DMS153 treated with DMSO at 0.1 percent for 48 hours (cell line): Measurements from ENCODE around the gene OR8G5.
"Not testable (repeated sequence)": the region's sequence is repeated elsewhere in the genome, so short reads cannot be mapped to it uniquely, and the experiment has no call there.

Source experiments
- DNase-seq: peaks from one replicate; lab custom pipeline; 2025; ENCODE audit not compliant: unreplicated experiment; lab: John Stamatoyannopoulos, UW

The OR8G5 gene

GRCh38 chr11:124256076-124256475 is at the start of gene OR8G5:
OR8G5 (plus strand) TSS chr11:124256376; CDS start chr11:124264932, 8,556 bp downstream.
- no peak for DNase-seq

DNA sequence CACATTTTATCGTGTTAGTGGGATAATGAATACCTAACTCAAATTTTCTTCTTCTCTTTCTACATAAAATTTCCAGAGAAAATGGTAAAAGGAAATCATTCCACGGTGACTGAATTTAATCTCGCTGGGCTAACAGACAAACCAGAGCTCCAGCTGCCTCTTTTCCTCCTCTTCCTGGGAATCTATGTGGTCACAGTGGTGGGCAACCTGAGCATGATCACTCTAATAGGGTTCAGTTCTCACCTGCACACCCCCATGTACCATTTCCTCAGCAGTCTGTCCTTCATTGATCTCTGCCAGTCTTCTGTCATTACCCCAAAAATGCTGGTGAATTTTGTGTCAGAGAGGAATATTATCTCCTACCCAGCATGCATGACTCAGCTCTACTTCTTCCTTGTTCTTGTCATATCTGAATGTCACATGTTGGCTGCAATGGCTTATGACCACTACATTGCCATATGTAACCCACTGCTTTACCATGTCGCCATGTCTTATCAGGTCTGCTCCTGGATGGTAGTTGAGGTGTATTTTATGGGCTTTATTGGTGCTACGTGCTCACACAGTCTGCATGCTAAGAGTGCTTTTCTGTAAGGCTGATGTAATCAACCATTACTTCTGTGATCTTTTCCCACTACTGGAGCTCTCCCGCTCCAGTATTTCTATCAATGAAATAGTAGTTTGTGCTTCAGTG is 48.9 kb upstream of the OR8G5 start:
- DNase-seq = no peak

- no peak for DNase-seq
Observed at GRCh38 chr11:124209824-124210357, 46.3 kb upstream of the OR8G5 start.

DNA sequence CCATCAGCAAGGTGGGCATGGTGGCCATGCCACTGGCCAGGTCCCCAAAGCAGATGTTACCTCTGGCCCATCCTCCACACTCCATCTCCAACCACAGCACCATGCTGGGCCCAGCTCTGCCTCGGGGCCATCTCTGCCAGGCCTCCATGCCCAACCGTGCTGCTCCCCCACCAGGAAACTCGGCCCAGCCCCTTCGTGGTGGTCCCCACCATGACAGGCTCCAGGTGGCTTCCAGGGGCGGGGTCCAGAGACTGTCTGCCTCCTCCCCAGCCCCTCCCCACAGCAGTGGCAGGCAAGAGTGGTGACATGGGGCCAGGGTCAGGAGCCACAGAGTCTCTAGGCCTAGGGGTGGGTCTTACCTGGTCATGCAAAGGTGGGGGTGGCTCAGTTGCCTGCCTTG is 45.8 kb upstream of the OR8G5 start:
- DNase-seq = no peak

GRCh38 chr11:124211321-124211720 is 44.9 kb upstream of the OR8G5 start:
- DNase-seq = no peak

GRCh38 chr11:124214027-124214426 is 42.1 kb upstream of the OR8G5 start:
- DNase-seq = no peak

- DNase-seq = no peak
Observed at GRCh38 chr11:124219126-124219525, 37.0 kb upstream of the OR8G5 start.

GRCh38 chr11:124222407-124222806 is 33.8 kb upstream of the OR8G5 start:
- DNase-seq = no peak

- DNase-seq = not testable (repeated sequence)
Observed at GRCh38 chr11:124224618-124225423, 31.4 kb upstream of the OR8G5 start.

DNA sequence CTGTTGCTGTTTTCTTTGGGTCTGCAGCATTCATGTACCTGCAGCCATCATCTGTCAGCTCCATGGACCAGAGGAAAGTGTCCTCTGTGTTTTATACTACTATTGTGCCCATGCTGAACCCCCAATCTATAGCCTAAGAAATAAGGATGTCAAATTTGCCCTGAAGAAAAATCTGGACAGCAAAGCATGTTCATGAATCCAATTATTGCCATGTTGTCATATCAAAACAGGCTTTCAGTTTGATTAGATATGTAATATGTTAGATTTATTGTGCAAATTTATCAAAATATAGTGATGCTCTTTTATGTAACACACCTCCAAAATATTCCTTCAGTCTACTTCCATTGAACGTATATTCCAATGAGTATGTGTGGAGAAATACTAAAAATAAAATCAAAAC is 30.7 kb upstream of the OR8G5 start:
- no peak for DNase-seq

DNA sequence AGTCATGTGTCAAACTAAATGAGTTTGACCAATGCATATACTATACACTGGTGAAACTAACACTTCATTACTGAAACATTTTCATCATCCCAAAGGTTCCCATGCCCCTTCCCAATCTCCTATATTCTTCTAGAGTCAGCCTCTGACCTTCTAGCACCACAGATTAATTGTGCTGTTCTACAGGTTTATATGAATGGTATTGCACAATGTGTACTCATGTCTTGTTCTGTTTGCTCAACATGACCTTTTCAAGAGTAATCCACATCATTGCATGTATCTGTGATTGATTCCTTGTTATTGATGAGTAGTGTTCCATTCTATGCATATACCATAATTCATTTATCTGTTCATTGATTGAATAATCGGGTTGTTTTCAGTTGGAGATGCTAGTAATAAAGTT is 22.8 kb upstream of the OR8G5 start:
- no peak for DNase-seq

DNA sequence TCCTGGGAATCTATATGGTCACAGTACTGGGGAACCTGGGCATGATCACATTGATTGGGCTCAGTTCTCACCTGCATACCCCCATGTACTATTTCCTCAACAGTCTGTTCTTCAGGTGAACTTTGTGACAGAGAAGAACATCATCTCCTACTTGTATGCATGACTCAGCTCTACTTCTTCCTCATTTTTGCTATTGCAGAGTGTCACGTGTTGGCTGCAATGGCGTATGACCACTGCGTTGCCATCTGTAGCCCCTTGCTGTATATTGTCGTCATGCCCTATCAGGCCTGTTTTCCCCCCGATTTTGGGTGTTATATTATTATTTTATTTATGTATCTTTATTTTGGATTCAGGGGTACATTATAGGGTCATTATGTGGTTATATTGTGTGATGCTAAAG is 17.7 kb upstream of the OR8G5 start:
- DNase-seq = no peak

DNA sequence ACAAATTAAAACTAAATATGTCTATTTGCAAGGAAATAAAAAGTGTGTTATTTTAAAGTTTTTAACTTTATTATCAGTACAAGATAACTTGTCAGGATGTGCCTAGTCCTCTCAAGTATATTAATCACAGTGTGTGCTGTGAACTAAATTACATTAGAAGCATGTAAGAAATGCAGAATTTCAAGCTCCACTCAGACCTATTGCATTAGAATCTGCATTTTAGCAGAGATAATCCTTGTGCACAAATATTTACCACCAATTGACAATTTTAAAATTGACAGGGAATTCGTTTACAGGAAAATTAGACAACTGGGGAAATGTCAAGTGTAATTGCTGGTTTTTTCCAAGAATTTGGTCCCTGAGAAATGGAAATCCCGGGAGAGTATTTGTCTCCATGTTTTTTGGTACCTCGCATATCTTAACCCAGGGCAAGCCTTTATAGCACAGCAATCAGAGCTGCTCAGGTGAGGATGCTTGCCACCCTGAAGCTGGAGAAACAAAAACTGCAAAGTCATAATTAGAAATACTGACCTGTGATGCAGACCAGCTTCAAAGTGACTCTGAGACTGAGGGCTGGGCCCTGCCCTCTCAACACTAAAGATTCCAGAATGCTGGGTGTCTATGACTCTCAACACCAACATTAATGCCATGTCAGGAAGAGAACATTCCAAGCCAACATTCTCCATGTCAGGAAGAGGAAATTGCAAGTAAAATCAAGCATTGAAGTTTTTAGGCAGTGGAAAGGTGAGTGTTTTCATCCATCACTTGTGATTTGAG is 15.4 kb upstream of the OR8G5 start, which contains the start of gene OR8G1:
Gene OR8G1, plus strand, starts transcription at position 475 of the 777 bp plus-strand sequence. CDS start 8,581 bp downstream, outside the sequence.
- no peak for DNase-seq

GRCh38 chr11:124249869-124250268 is 6.3 kb upstream of the OR8G5 start:
- not testable (repeated sequence) for DNase-seq

GRCh38 chr11:124265041-124265440 is 8.9 kb downstream of the OR8G5 start:
- DNase-seq = not testable (repeated sequence)

- DNase-seq = not testable (repeated sequence)
Observed at GRCh38 chr11:124270886-124271285, 14.7 kb downstream of the OR8G5 start.

DNA sequence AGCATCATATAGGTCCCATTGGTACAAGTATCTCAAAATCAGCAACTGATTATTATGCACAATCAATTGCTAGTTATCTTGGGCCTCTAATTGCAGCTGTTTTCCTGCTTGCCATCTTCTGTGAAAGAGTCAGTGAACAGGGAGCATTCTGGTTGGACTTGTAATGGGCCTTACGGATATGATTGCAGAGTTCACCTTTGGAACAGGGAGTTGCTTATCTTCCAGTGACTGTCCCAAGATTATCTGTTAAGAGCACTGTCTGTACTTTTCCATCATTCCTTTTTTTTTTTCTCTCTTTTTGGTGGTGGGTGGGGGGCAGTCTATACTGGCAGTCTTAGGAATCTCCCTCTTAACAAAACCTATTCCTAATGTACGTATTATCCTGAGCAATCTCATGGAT is 17.8 kb downstream of the OR8G5 start:
- no peak for DNase-seq

DNA sequence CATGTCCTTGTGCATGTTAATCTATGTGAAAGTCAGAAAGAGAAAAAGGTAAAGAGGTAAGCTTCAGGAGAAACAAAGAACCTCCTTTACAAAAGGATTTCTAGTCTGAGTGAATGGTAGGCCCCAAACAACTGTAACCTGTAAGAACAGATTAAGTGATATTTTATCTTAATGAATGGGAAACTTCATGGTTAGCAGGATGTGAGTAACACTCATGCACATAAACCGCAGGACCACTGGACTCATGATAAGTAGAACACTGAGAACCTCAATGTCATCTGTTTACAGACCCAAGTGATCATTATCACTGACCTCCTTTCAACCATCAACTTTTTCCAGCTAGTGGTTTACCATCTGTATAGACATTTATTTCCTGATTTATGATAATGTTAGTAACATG is 19.9 kb downstream of the OR8G5 start:
- DNase-seq = no peak

DNA sequence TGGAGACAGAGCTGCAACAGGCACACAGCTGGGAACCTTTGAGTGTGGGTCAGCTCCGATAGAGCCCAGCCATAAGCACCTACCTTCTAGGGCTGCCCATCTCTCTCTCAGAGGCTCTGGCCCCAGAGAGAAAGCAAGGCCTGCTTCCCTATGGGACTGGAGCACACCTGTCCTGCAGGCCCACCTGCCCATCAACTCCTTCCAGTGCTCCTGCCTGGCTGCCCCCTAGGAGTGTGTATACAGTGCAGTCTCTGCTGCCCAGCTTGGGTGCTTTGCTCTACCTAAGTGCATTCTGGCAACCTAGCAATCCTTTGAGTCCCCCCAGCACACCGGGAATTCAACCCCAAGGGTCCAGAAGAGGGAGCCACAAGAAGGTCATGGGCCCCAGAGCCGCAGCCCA is 21.0 kb downstream of the OR8G5 start:
- no peak for DNase-seq

DNA sequence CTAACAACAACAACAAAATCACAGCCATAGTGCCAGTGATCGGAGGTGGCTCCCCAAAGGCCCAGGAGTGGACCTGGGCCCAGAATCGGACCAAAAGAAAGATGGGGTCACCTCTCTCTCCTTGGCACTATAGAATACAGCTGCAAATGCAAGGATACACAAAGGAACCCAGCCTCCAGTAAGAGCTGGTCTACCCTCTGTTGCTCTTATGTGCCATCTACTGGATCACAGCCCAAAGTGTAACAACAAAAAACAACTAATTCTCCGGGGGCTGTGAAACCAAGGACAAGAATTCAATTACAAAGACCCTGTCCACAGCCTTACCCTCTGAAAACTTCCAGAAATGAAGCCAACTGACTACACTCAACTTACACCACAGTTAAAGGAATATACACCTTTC is 21.6 kb downstream of the OR8G5 start:
- no peak for DNase-seq

DNA sequence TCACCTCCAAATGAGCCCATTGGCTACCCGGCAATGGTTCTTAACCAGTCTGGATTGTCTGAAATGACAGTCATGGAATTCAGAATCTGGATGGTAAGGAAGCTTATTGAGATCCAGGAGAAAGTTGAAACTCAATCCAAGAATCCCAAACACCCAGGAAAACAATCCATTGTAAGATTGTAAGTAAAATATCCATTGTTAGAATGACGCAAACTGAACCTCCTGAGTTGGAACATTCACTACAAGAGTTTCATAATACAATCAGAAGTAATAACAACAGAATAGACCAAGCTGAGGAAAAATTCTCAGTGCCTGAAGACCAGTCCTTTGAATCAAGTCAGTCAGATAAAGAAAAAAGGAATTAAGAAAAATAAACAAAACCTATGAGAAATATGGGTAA is 22.1 kb downstream of the OR8G5 start:
- DNase-seq = no peak
